Measurements from ENCODE around the gene PPAN. TPM values are rescaled to one million over a fixed set of nuclear protein-coding genes. Genes with fewer than 3 reads are reported as not detected.

Gene PPAN
- total RNA-seq, 1 donor, result 19.2 TPM

- H3K9me3 ChIP-seq (ENCODE audit: low read depth, low read length), result no peaks in the 10 kb centered on the region
- no peak overlapping the region for H3K4me3 ChIP-seq (ENCODE audit: insufficient read depth, low read length)
- no peak overlapping the region for H3K27ac ChIP-seq (ENCODE audit: low read depth, low read length)
- H2AFZ ChIP-seq (ENCODE audit: low read length), result no peak overlapping the region
- no peaks in the 10 kb centered on the region for H3K27me3 ChIP-seq (ENCODE audit: insufficient read depth, low read length)
- peaks cover 92% of the 10 kb centered on the region for H3K36me3 ChIP-seq (ENCODE audit: insufficient read depth, low read length)
- no peak overlapping the region for H3K4me2 ChIP-seq (ENCODE audit: insufficient read depth, low read length)
- H3K79me2 ChIP-seq (ENCODE audit: insufficient read depth, low read length), result peaks cover 2% of the 10 kb centered on the region
- no peaks in the 10 kb centered on the region for H3K4me1 ChIP-seq (ENCODE audit: insufficient read depth, low read length)
- TF ChIP-seq CTCF (IDR thresholded peaks at IDR 0.05; ENCODE audit: extremely low read depth, low read depth, low read length), result peak; percentile 19
- DNase-seq (ENCODE audit: insufficient read length, low spot score, missing footprints), result peak; percentile 90
- no peaks in the 10 kb centered on the region for H4K20me1 ChIP-seq (ENCODE audit: insufficient read depth, low read length)
Measured at GRCh38 chr19:10155839-10156238, 49.7 kb downstream of the PPAN start.

GRCh38 chr19:10158071-10158470 lies 51.9 kb downstream of the PPAN start:
- Histone ChIP-seq H3K79me2 (ENCODE audit: insufficient read depth, low read length) (peaks cover 2% of the 10 kb centered on the region), H3K4me3 (ENCODE audit: insufficient read depth, low read length) (no peak overlapping the region), H3K27me3 (ENCODE audit: insufficient read depth, low read length) (no peaks in the 10 kb centered on the region), H4K20me1 (ENCODE audit: insufficient read depth, low read length) (no peaks in the 10 kb centered on the region), H3K9me3 (ENCODE audit: low read depth, low read length) (no peaks in the 10 kb centered on the region), H3K36me3 (ENCODE audit: insufficient read depth, low read length) (peaks cover 89% of the 10 kb centered on the region), H3K4me2 (ENCODE audit: insufficient read depth, low read length) (no peak overlapping the region), H2AFZ (ENCODE audit: low read length) (no peak overlapping the region), H3K4me1 (ENCODE audit: insufficient read depth, low read length) (no peaks in the 10 kb centered on the region), H3K27ac (ENCODE audit: low read depth, low read length) (no peak overlapping the region)
- TF ChIP-seq CTCF (IDR thresholded peaks at IDR 0.05; ENCODE audit: extremely low read depth, low read depth, low read length), result no peak
- no peak for DNase-seq (ENCODE audit: insufficient read length, low spot score, missing footprints)

- no peak overlapping the region for H3K27ac ChIP-seq (ENCODE audit: low read depth, low read length)
- H3K36me3 ChIP-seq (ENCODE audit: insufficient read depth, low read length), result peaks cover 90% of the 10 kb centered on the region
- no peaks in the 10 kb centered on the region for H4K20me1 ChIP-seq (ENCODE audit: insufficient read depth, low read length)
- H3K9me3 ChIP-seq (ENCODE audit: low read depth, low read length), result no peaks in the 10 kb centered on the region
- TF ChIP-seq CTCF (IDR thresholded peaks at IDR 0.05; ENCODE audit: extremely low read depth, low read depth, low read length), result no peak
- peak; percentile 53 for DNase-seq (ENCODE audit: insufficient read length, low spot score, missing footprints)
- no peak overlapping the region for H2AFZ ChIP-seq (ENCODE audit: low read length)
- H3K4me1 ChIP-seq (ENCODE audit: insufficient read depth, low read length), result no peaks in the 10 kb centered on the region
- H3K4me3 ChIP-seq (ENCODE audit: insufficient read depth, low read length), result no peak overlapping the region
- peaks cover 2% of the 10 kb centered on the region for H3K79me2 ChIP-seq (ENCODE audit: insufficient read depth, low read length)
- H3K4me2 ChIP-seq (ENCODE audit: insufficient read depth, low read length), result no peak overlapping the region
- no peaks in the 10 kb centered on the region for H3K27me3 ChIP-seq (ENCODE audit: insufficient read depth, low read length)
Measured at GRCh38 chr19:10158485-10158884, 52.3 kb downstream of the PPAN start.

GRCh38 chr19:10159610-10160009 lies 53.4 kb downstream of the PPAN start:
- Histone ChIP-seq H2AFZ (ENCODE audit: low read length) (no peak overlapping the region), H3K4me3 (ENCODE audit: insufficient read depth, low read length) (no peak overlapping the region), H3K4me2 (ENCODE audit: insufficient read depth, low read length) (no peak overlapping the region), H3K79me2 (ENCODE audit: insufficient read depth, low read length) (no peaks in the 10 kb centered on the region), H3K9me3 (ENCODE audit: low read depth, low read length) (no peaks in the 10 kb centered on the region), H3K27me3 (ENCODE audit: insufficient read depth, low read length) (no peaks in the 10 kb centered on the region), H4K20me1 (ENCODE audit: insufficient read depth, low read length) (no peaks in the 10 kb centered on the region), H3K36me3 (ENCODE audit: insufficient read depth, low read length) (peaks cover 87% of the 10 kb centered on the region), H3K27ac (ENCODE audit: low read depth, low read length) (no peak overlapping the region), H3K4me1 (ENCODE audit: insufficient read depth, low read length) (no peaks in the 10 kb centered on the region)
- TF ChIP-seq CTCF (IDR thresholded peaks at IDR 0.05; ENCODE audit: extremely low read depth, low read depth, low read length), result no peak
- DNase-seq (ENCODE audit: insufficient read length, low spot score, missing footprints), result no peak

Small RNAs within 50 kb of the gene (small RNA-seq; reads per million reads assigned to genes)
- gene SNORD105 (14.9 reads per million, percentile 93 among the genes with 10 or more reads in this experiment), gene SNORD105B (171 reads per million, percentile 97 among the genes with 10 or more reads in this experiment)

Other genes starting within 250 kb of the PPAN start
- 0.29 and 0.72 TPM in 2 replicates for gene OLFM2, start 169.8 kb upstream of the PPAN start, total RNA-seq
- gene COL5A3, start 95.9 kb upstream of the PPAN start, total RNA-seq, result 9.1 and 14.8 TPM in 2 replicates
- not detected in 2 replicates for gene RDH8, start 92.9 kb upstream of the PPAN start, total RNA-seq
- gene SHFL, start 20.0 kb upstream of the PPAN start, total RNA-seq, result 20.6 and 22.4 TPM in 2 replicates
- gene ANGPTL6, start 3.7 kb upstream of the PPAN start, total RNA-seq, result not detected in 2 replicates
- gene P2RY11, start 5.3 kb downstream of the PPAN start, total RNA-seq, result 2.1 and 2.2 TPM in 2 replicates
- 226 and 252 TPM in 2 replicates for gene EIF3G, start 13.5 kb downstream of the PPAN start, total RNA-seq
- 24.2 and 33.7 TPM in 2 replicates for gene DNMT1, start 88.6 kb downstream of the PPAN start, total RNA-seq
- gene S1PR2, start 125.0 kb downstream of the PPAN start, total RNA-seq, result 9.4 and 14.1 TPM in 2 replicates
- gene MRPL4, start 145.9 kb downstream of the PPAN start, total RNA-seq, result 37.1 and 37.3 TPM in 2 replicates
- gene ICAM1, start 164.8 kb downstream of the PPAN start, total RNA-seq, result 25.6 and 35.5 TPM in 2 replicates
- gene ICAM4, start 180.6 kb downstream of the PPAN start, total RNA-seq, result under 0.01 and 0.29 TPM in 2 replicates
- gene ICAM5, start 183.6 kb downstream of the PPAN start, total RNA-seq, result under 0.01 TPM in 1 of 2 replicates, not detected in the other
- gene ZGLP1, start 203.5 kb downstream of the PPAN start, total RNA-seq, result 0.59 and 0.72 TPM in 2 replicates
- gene FDX2, start 209.7 kb downstream of the PPAN start, total RNA-seq, result 14.7 and 17.7 TPM in 2 replicates
- gene RAVER1, start 227.2 kb downstream of the PPAN start, total RNA-seq, result 8.0 TPM in 2 replicates
- 3.2 and 3.6 TPM in 2 replicates for gene ICAM3, start 233.3 kb downstream of the PPAN start, total RNA-seq